Caco-2 (cell line): ENCODE measurements around the gene CHM. TPM values are rescaled to one million over a fixed set of nuclear protein-coding genes. Genes with fewer than 3 reads are reported as not detected.
A peak's percentile ranks its signal among the peaks of the same experiment; 100 is the strongest.

Experiments
- BruUV-seq: library from RNA; stranded (reverse); fragments of 400-500 nt; replicated peaks from 2 replicates; lab custom pipeline; 2021; lab: Mats Ljungman, UMichigan
- CTCF ChIA-PET: fragments of 300-600 bp; sonication (Branson Sonifier 250); formaldehyde crosslinking; loops from one replicate; lab custom pipeline; 2022; ENCODE audit warnings: antibody characterized with exemption; lab: Charles Lee
- POLR2A ChIA-PET: fragments of 300-600 bp; sonication (Branson Sonifier 250); formaldehyde crosslinking; loops from one replicate; lab custom pipeline; 2022; ENCODE audit warnings: antibody characterized with exemption; lab: Charles Lee
- DNase-seq, 2 experiments: peaks; one replicate each; pipeline versions ENCODE4 v3.0.0 to v3.0.0-alpha.2; 2020 to 2022
- H3K27me3 ChIP-seq: replicated peaks from 2 replicates; pipeline ENCODE4 v1.6.0; 2011; ENCODE audit warnings: low read length; ENCODE audit not compliant: control insufficient read depth, insufficient read depth
- H3K36me3 ChIP-seq: 2 replicates; pipeline ENCODE4 v1.5.1; 2011; ENCODE audit warnings: low read length; ENCODE audit not compliant: control insufficient read depth, insufficient read depth
- H3K4me1 ChIP-seq: fragments of 250-450 bp; sonication (Bioruptor Pico); 2 replicates; pipeline ENCODE4 v1.5.1; 2020; ENCODE audit warnings: mild to moderate bottlenecking
- H3K4me3 ChIP-seq: 2 replicates; pipeline ENCODE4 v1.5.1; 2011; ENCODE audit warnings: low read depth, mild to moderate bottlenecking, control low read depth, low read length
- H3K9me3 ChIP-seq: fragments of 250-450 bp; sonication (Bioruptor Pico); 2 replicates; pipeline ENCODE4 v1.5.1; 2020; ENCODE audit warnings: mild to moderate bottlenecking, moderate library complexity
- H3K27ac Mint-ChIP-seq: one replicate; pipeline ENCODE4 v1.8.0; 2022; ENCODE audit warnings: mixed read lengths; ENCODE audit not compliant: unreplicated experiment
- H3K27me3 Mint-ChIP-seq: one replicate; pipeline ENCODE4 v1.8.0; 2022; ENCODE audit warnings: mixed read lengths; ENCODE audit not compliant: insufficient read depth, unreplicated experiment
- H3K36me3 Mint-ChIP-seq: one replicate; pipeline ENCODE4 v1.8.0; 2022; ENCODE audit warnings: mild to moderate bottlenecking, mixed read lengths; ENCODE audit not compliant: insufficient read depth, unreplicated experiment
- H3K4me1 Mint-ChIP-seq: one replicate; pipeline ENCODE4 v1.8.0; 2022; ENCODE audit warnings: low read depth, mixed read lengths; ENCODE audit not compliant: unreplicated experiment
- H3K4me3 Mint-ChIP-seq: one replicate; pipeline ENCODE4 v1.8.0; 2022; ENCODE audit warnings: mild to moderate bottlenecking, moderate library complexity, mixed read lengths; ENCODE audit not compliant: unreplicated experiment
- H3K9me3 Mint-ChIP-seq: one replicate; pipeline ENCODE4 v1.8.0; 2022; ENCODE audit warnings: mixed read lengths; ENCODE audit not compliant: unreplicated experiment
- CTCF ChIP-seq, 2 experiments: fragments of 200-600 bp in 1 of 2; IDR thresholded peaks; 1 replicate in 1 of 2; 2 replicates in 1 of 2; pipeline versions ENCODE4 v1.5.1 to v1.8.0; 2011 to 2022; ENCODE audit warnings: antibody characterized with exemption in 1 of 2, control low read depth in 1 of 2, inconsistent platforms in 1 of 2, low read depth in 1 of 2, low read length in 1 of 2, mild to moderate bottlenecking in 1 of 2, moderate library complexity in 1 of 2; ENCODE audit not compliant: insufficient read depth in 1 of 2, severe bottlenecking in 1 of 2, unreplicated experiment in 1 of 2
- intact Hi-C: fragments of 100-400 bp; cut with micrococcal nuclease; formaldehyde crosslinking; loops from one replicate; pipeline ENCODE4 v1.10.0; 2022; ENCODE audit not compliant: unreplicated experiment
- total RNA-seq: library from RNA; stranded (reverse); gene quantifications from 2 replicates; pipeline ENCODE4 v1.2.3, GENCODE V29; 2022

The CHM gene
- total RNA-seq, 1 experiment from 2014 or later: 24.0 TPM

DNA sequence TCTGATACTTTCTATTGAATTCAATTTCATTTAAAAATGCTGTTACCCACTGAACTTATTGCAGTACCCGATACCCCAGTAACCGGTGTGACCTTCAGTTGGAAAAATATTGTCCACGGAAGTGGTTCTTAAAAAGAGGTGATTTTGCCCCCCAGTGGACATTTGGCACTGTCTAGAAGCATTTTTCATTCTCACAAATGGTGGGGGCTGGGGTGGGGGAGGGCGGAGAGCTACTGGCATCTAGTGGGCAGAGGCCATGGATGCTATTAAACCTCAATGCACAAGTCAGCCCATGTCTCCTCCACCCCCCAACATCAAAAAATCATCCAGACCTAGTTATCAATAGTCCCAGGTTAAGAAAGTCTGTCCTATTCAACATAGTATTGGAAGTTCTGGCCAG is 19.6 kb upstream of the CHM start:
- CTCF ChIA-PET: no interaction called here
- Histone ChIP-seq H3K9me3 (no peaks in the 10 kb centered on the region), H3K27me3 (no peaks in the 10 kb centered on the region), H3K4me3 (no peak overlapping the region), H3K36me3 (no peaks in the 10 kb centered on the region), H3K4me1 (no peaks in the 10 kb centered on the region)
- no peaks in the 10 kb centered on the region for H3K4me1 Mint-ChIP-seq
- TF ChIP-seq CTCF (IDR thresholded peaks at IDR 0.05; ENCODE audit: insufficient read depth in 1 of 2, low read depth in 1 of 2, low read length in 1 of 2, severe bottlenecking in 1 of 2, unreplicated experiment in 1 of 2): peak; percentile 21 to 55
- H3K4me3 Mint-ChIP-seq: no peak overlapping the region
- H3K36me3 Mint-ChIP-seq: no peaks in the 10 kb centered on the region
- no peaks in the 10 kb centered on the region for H3K9me3 Mint-ChIP-seq
- DNase-seq: peak in 1 of 2 experiments; percentile 12
- no TSS peak for BruUV-seq
- no peak overlapping the region for H3K27ac Mint-ChIP-seq
- no peaks in the 10 kb centered on the region for H3K27me3 Mint-ChIP-seq
- intact Hi-C loops: loop anchor here (1.0 to 5.0 kb wide), 2 partner anchors 216 to 455 kb away; no protein-coding TSS in a partner anchor
- POLR2A ChIA-PET: no interaction called here

DNA sequence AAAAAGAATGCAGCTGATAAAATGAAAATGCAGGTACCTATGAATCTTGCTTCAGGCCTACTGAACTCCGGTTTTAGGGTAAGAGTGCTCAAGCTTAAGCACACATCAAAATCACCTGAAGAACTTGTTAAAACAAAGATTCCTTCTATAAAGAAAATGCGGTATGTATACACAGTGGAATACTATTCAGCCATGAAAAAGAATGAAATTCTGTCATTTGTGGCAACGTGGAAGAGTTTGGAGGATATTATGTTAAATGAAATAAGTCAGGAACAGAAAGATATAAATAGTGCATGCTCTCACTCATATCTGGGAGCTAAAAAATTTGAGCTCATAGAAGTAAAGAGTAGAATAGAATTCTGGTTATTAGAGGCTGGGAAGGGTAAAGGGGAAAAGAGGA is 14.0 kb upstream of the CHM start:
- H3K4me1 Mint-ChIP-seq: no peaks in the 10 kb centered on the region
- no peaks in the 10 kb centered on the region for H3K36me3 Mint-ChIP-seq
- CTCF ChIA-PET: no interaction called here
- TF ChIP-seq CTCF (IDR thresholded peaks at IDR 0.05; ENCODE audit: insufficient read depth in 1 of 2, low read depth in 1 of 2, low read length in 1 of 2, severe bottlenecking in 1 of 2, unreplicated experiment in 1 of 2): no peak
- POLR2A ChIA-PET: no interaction called here
- Histone ChIP-seq H3K27me3 (no peaks in the 10 kb centered on the region), H3K36me3 (no peaks in the 10 kb centered on the region), H3K9me3 (no peaks in the 10 kb centered on the region), H3K4me3 (no peak overlapping the region), H3K4me1 (no peaks in the 10 kb centered on the region)
- H3K9me3 Mint-ChIP-seq: no peaks in the 10 kb centered on the region
- BruUV-seq: no TSS peak
- H3K27me3 Mint-ChIP-seq: no peaks in the 10 kb centered on the region
- intact Hi-C loops: no loop called here
- DNase-seq: no peak
- H3K27ac Mint-ChIP-seq: no peak overlapping the region
- H3K4me3 Mint-ChIP-seq: no peak overlapping the region

DNA sequence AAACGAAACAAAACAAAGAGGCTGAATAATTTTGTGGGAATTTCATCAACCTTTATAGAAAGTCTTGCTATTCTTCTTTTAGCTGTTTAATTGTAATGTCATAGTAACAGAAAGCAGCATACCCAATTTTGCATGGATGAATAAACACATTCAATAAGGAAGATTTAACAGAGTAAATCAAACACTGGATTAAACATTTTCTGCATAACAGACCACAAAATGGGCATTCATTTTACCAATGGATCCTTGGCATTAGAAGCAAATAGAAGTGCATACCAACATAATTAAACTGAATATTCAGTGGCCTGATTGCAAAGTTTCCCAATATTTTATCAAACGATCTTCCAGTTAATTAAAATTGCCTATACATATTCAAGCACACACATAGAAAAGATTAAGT is 4.4 kb upstream of the CHM start:
- Mint-ChIP-seq H3K36me3 (no peaks in the 10 kb centered on the region), H3K4me3 (no peak overlapping the region), H3K9me3 (no peaks in the 10 kb centered on the region), H3K4me1 (no peaks in the 10 kb centered on the region), H3K27me3 (no peaks in the 10 kb centered on the region), H3K27ac (no peak overlapping the region)
- no peak overlapping the region for H3K4me3 ChIP-seq
- ChIA-PET CTCF (no interaction called here), POLR2A (no interaction called here)
- no peak for DNase-seq
- no peaks in the 10 kb centered on the region for H3K36me3 ChIP-seq
- H3K27me3 ChIP-seq: no peaks in the 10 kb centered on the region
- intact Hi-C loops: no loop called here
- TF ChIP-seq CTCF (IDR thresholded peaks at IDR 0.05; ENCODE audit: insufficient read depth in 1 of 2, low read depth in 1 of 2, low read length in 1 of 2, severe bottlenecking in 1 of 2, unreplicated experiment in 1 of 2): no peak
- BruUV-seq: no TSS peak
- no peaks in the 10 kb centered on the region for H3K9me3 ChIP-seq
- H3K4me1 ChIP-seq: no peaks in the 10 kb centered on the region
